HG03460 (cell line): ENCODE data around the gene LMCD1.

ENCODE experiments used
- ATAC-seq: cut with Tn5 transposase; IDR thresholded peaks from one replicate; pipeline ENCODE4 v1.9.1; 2021; ENCODE audit not compliant: unreplicated experiment

The LMCD1 gene

GRCh38 chr3:8482960-8483665 is 18.5 kb upstream of the LMCD1 start:
- ATAC-seq = no peak

- ATAC-seq = no peak
These were observed 17.0 kb upstream of the LMCD1 start for GRCh38 chr3:8484409-8485140.

DNA sequence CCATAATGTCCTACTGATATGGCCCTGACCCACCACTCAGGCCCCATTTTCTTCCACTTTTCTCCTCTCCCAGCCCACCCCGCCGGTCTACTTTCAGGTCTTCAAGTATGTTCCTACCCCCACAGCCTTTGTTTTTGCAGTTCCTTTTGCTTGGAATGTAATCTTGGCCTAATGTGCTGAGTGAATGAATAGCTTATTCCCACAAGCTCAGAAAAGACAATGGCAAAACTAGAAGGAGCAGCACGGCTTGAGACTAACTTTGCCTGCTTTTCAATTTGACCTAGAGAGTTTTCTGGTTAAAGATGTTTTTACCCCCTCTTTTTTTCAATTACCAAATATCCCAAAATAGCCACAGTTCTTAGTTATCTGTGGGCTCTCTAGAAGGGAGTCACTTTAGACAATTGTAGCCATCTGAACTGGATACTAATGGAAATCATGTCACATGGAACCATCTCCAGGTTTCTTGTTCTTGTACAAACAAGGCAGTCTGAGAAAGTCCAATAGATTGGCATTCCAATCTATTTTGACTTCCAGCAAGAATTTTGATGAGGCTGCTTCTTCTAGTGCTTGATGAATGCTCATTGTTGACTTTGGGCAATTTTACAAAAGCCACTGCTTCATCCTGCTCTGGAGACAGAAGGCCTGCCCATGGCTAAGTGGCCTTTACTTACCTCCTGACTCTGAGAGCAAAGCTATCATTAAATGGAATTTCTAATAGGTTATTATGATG is 16.3 kb upstream of the LMCD1 start:
- ATAC-seq = no peak

- ATAC-seq = no peak
These were observed 15.7 kb upstream of the LMCD1 start for GRCh38 chr3:8485943-8486342.

- ATAC-seq = no peak
These were observed 15.2 kb upstream of the LMCD1 start for GRCh38 chr3:8486434-8486833.

DNA sequence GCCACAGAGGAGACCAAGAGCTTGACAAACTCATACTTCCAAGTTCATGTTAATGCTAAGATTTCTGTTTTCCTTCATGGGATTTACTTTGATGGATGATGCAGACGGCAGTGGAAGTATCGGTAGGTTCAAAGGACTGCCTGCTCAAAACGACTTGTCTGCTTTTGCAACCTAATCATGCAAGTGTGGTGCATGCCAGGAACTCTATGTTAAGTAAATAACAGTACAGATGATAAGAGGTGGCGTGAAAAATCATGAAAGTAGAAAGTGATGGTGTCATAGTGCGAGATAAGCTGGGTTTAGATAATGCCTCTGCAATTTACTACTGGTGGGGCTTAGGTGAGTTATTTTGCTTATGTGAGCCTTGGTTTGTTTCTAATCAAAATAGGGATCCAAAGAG is 14.7 kb upstream of the LMCD1 start:
- no peak for ATAC-seq

GRCh38 chr3:8488411-8488810 is 13.2 kb upstream of the LMCD1 start:
- ATAC-seq = no peak

DNA sequence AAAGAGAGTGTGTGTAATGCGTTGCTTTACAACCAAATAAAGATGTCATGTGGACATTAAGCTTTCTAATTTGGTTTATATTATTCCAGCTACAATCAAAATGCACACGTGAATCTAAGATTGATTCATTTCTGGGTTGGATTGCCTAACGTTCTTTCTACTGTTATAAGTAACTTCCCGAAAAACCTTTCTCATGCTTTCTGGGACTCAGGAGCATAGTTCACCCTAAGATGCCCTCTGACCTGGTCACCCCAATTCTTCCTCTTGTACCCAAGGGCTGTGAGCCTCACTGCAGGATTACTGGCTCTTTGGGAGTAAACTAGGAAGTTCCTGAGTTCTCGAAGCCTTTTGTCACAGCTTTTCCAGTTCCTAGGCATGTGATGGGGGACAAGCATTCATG is 12.7 kb upstream of the LMCD1 start:
- no peak for ATAC-seq

- no peak for ATAC-seq
These were observed 12.3 kb upstream of the LMCD1 start for GRCh38 chr3:8489278-8489792.

DNA sequence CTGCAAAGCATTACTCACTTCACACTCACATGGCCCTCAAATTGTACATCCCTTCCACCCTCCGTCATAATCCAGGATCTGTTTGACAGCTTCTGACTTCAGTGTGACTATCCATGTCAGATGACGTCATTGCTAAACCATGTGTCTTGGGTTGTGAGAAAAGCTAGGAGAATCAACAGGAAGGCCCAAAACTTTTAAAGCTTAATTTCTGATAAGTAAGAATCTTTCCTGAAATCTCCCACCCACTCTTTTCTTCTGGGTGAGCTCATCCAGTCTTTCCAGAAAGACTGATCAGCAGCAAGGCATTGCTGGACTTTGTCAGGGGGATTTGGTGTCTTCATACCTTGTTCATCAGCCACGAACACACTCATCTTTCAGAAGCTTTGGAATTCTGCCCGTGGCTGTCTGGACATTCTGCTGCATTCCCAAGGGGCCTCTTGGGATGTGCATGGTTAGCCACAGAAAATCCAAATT is 11.5 kb upstream of the LMCD1 start:
- no peak for ATAC-seq

DNA sequence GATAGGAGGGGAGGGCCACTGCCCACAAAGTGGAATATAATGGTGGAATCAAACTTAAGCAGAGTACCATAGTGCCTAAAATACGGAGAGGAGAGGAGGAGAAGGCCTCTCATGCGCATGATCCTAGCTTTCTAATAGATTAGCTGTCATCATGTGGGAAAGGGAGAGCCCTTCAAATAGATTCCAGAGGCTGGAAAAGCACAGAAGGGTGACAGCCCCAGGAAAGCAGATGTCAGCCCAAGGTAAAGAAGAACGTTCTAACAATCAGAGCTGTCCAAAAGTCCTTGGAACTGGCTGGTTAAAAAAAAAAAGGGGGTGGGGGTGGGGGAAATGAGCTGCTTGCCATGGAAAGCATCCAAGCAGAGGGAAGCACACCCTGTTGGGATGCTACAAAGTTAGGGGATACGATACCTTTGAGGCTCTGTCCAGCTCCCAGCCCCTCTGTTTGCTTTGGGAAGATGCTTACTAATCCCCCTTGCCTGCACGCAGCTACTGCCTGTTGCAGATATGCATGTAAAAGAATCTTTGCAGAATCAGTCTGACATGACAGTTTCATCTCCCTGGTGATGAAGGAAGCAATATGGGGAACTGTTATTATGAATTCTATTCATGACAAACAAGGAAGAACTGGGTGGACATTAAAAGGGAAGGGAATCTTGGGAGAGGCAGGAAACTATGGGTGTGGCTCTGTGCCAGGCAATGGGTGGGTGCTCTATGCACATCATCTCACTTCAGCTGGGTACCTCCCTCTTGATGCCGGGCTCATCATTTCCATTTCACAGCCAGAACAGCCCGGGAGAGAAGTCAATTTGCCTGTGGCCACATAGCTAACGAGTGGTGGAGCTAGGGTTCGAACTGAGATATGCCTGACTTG is 10.1 kb upstream of the LMCD1 start:
- ATAC-seq = no peak

- ATAC-seq = no peak
These were observed 8.7 kb upstream of the LMCD1 start for GRCh38 chr3:8492744-8493511.

DNA sequence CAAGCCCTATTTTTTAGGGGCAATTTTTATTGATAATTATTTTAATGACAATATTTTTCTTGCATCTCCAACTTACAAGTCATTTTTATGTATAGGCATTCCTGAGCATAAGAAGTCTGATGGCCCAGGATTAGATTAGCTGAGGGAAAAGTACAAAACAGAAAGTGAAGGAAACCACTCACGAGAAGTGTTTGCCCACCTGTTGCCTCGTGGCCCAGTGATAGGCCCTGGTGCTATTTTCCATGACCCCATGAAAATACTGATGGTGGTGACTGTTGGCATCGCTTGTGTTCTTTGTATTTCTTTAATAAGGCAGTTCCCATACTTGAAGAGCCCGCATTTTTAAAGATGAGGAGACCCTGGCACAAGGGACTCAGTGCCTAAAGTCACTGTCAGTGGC is 7.9 kb upstream of the LMCD1 start:
- ATAC-seq = no peak

DNA sequence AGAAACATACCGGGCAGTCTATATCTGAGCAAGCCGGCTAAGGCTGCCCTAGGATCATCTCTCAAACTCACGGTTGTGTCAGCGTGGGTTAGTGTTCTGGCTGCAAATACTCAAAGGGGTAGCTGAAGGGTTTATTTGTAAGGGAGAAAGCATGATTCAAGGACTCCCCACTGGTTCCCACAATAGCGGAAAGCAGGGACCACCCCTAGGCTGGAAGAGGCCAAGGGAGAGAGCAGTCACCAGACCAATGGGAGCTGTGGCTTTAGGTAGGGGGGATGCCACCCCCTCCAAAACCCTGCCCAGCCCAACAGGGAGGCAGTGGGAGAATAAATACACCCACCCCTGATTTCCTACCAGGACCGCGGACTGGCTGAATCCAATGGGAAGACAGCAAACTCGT is 7.3 kb upstream of the LMCD1 start:
- no peak for ATAC-seq

GRCh38 chr3:8497582-8497981 is 4.0 kb upstream of the LMCD1 start:
- no peak for ATAC-seq

DNA sequence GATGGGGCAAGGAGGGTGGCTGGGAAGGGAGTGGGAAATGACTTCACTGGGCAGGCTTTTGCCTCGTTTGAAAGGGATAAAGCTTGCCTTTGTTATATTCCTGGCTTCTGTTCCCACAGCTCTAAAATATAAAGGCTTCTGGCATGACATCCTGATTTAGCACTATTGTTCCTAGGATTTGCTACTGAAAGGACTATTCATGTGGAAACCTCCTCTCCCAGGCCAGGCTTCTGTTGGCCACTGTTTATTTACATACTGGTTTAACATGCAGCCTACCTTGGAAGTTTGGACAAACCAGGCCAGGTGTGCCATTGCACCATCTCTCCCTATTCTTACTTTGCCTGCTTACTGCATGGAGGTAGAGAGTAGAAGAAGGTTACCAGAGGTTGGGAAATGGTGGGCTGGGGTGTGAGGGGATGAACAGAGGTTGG is 2.4 kb upstream of the LMCD1 start:
- no peak for ATAC-seq

GRCh38 chr3:8500319-8500988 is 1.2 kb upstream of the LMCD1 start:
- ATAC-seq = no peak

DNA sequence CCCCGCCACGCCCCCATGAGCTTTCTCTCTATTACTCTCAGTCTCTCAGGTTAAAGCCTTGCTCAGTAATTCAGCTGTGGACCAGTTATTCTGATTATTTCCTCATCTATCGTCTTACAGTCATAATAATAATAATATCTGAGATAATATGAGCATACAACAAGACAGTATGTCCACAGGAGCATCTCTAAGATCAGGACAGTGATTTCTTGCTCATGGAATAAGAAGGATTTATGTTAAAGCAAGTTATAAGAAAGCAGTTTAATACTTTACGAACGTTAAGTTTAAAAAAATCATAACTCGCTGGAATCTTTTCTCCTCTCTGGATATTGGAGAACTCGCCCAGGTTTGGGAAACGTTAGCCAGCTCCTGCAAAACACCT is 643 bp upstream of the LMCD1 start:
- ATAC-seq = no peak

GRCh38 chr3:8503461-8503860 is 1.8 kb downstream of the LMCD1 start:
- no peak for ATAC-seq
